Measurements from ENCODE around the gene HAGH.

Gene HAGH

DNA sequence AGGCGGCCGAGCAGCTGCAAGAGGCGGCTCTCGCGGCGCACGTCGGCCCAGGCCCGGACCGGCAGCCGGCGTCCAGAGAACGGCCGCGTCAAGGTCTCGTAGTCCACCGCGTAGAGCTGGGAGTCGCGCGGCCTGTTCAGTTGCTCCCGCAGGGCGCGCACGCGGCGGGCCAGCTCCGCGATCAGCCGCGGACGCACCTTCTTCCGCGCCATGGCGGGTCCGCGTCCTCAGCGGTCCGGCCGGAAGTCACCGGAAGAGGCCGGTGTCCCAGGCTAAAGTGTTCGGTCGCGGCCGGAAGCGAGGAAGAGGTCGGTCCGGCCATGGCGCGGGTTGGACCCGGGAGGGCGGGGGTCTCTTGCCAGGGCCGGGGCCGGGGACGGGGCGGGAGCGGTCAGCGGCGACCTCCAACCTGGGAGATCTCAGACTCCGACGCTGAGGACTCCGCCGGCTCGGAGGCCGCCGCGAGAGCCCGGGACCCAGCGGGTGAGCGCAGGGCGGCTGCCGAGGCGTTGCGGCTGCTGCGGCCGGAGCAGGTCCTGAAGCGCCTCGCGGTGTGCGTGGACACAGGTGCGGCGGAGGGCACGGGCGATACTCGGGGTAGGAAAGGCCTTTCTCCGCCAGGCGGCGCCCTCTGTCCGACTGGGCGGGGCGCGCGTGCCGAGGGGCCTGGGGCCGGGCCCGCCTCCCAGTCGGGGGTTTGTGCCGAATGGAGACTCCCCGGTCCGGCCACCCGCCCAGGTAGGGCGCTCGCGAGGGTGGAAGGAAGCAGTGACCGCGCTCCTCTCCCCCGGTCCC is 53.5 kb downstream of the HAGH start, which contains the start of gene MRPS34:
TSS of gene MRPS34 (minus strand) at position 227 of the 795 bp plus-strand sequence. CDS start at position 212, 15 bp downstream.
- DNase-seq: peak; percentile 83 to 85

DNA sequence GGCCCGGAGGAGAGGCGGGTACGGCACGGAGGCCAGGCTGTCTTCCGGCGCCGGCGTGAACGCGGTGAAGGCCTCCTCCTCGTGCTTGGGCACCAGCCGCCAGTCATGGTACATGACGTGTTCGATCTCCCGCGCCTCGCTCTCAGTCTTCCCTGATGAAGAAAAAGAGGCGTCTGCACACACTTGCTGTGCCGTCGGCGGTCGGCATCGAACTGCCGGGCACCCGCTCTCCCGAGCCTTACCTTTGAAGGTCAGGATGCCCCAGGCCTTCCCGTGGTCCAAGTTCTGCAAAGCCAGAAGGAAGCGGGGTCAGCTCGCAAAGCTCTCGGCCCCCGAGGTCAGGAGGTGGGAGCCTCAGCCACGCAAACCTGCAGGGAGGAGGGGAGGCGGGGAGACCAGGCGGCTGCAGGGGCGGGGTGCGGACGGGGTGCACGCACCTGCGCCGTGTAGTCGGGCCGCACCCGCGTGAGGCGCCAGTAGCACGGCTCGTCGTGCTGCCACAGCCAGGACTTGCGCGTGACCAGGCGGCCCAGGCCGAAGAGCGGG is 54.2 kb downstream of the HAGH start, which contains the start of gene EME2:
TSS of gene EME2 (plus strand) at position 449 of the 546 bp plus-strand sequence. CDS start 418 bp downstream, outside the sequence.
- peak; percentile 63 to 65 for DNase-seq

DNA sequence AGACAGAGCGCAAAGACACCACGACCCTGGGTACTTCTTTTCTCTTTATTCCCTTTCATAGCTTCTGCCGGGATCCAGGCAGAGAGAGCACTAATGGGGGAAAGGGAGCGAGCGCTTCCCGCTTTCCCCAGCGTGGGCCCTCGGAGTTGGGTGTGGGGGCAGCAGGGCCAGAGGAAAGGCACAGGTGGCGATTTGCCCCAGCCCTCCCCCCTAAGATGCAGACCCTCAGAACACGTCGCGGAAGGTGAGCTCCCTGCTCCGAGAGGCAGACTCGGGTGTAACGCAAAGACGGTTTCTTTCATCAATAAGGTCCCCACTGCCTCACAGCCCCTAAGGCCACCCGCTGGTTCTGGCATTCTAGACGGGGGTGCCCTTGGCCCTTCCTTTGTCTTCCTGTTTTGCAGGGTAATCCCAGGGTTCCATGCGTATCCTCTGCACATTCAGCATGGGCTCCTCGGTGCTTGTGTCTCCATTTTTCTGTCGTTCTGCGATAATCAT is 54.7 kb downstream of the HAGH start:
- no peak for DNase-seq

DNA sequence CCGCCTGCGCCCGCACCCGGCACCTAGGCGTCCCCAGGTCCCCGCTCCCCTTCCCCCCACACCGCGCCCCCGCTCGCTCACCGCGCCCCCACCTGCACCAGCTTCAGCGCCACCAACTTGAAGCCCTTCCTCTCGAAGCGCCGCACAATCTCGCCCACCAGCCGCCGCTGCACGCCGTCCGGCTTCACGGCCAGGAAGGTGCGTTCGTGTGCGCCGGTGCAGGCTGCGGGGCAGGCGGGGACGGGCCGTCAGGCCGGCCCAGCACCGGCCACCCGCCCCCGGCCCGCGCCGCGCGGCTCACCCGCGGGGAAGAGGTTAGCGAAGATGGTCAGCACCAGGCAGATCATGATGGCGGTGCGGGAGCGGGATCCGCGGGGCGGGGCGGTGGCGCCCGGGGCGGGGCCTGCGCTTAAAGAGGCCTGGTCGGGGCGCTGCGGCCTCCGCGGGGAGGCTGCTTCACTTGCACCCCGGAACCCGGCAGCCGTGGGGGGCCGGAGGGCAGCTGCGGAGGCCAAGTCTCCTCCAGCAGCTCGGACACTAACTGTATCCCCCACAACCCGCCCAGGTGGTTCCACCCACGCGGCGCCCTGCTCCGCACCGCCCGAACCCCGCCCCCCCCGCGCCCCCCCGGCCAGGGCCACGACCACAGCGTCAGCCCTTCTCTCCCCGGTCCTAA is 55.3 kb downstream of the HAGH start, which contains the start of gene NME3:
TSS of gene NME3 (minus strand) at position 356 of the 676 bp plus-strand sequence. CDS start at position 347, 9 bp downstream.
- DNase-seq: peak; percentile 85 to 89

DNA sequence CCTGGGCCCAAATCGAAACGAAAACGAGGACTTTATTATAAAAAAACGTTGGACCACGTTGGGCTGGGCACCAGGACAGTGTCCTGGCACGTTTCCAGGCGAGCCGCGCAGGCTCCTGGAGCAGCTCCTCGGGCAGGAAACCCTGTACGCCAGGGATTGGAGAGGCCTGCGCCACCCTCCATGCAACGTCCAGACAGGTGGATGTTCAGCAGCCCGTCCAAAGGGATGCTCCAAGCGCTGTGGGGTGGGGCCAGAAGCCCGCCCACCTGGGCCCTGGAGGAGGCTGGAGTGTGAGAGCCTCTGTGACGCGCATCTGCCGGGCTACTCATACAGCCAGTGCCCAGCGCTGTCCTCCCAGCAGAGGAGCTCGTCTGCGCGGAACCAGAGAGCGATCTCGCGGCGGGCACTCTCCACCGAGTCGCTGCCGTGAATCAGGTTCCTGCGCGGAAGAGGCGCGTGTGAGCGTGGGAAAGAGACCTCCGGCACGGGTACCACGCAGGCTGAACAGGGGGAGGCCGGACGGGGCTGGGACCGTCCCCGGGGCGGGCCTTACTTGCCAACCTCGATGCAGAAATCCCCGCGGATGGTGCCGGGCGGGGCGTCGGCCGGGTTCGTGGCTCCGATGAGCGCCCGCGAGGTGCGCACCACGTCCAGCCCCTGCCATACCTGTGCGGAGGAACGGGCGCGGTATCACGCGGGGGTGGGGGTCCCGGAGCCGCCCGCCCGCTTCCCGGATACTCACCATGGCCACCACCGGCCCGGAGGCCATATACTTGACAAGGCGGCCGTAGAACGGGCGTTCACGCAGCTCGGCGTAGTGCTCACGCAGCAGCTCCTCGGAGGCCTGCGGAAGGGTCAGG is 56.1 kb downstream of the HAGH start:
- DNase-seq: peak; percentile 62 to 69

DNA sequence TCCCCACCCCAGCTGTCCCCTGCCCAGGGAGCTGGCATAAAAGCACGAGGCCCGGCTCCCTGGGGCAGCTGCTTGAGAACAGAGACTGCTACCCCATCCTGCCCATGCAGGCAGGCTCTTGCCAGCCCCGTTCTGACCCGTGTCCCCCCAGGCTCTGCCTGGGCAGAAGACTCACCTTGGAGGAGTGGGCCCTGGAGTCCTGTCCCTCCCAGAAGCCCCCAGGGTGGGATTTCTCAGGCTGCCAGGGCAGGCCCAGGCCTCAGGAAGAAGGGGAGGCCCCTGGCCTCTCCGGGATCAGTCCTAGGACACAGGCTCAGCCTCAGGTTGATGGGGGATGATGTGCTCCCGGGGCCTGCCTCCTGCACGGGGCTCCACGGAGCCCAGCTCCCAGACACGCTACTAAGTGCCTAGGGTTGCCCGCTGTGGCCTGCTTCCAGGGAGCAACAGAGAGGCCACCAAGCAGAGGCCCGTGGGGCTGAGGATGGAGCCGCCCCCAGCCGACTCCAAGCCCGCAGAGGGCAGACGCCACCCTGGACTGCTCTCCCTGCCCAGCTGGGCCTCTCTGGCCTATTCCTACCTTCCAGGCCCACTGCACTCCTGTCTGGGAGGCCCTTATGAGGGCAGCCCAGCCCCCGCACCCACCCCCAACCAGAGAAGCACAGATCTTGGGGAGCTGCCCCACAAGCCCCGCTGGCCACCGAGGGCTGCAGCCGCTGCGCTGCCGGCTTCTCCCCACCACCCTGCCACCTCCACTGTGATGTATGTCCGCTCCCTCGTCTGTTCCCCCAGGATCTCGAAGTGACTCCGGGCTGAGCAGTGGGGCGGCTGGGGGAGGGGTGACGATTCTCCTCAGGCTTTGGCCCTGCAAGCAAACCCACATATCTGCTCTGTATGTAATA is 57.0 kb downstream of the HAGH start:
- DNase-seq: no peak

DNA sequence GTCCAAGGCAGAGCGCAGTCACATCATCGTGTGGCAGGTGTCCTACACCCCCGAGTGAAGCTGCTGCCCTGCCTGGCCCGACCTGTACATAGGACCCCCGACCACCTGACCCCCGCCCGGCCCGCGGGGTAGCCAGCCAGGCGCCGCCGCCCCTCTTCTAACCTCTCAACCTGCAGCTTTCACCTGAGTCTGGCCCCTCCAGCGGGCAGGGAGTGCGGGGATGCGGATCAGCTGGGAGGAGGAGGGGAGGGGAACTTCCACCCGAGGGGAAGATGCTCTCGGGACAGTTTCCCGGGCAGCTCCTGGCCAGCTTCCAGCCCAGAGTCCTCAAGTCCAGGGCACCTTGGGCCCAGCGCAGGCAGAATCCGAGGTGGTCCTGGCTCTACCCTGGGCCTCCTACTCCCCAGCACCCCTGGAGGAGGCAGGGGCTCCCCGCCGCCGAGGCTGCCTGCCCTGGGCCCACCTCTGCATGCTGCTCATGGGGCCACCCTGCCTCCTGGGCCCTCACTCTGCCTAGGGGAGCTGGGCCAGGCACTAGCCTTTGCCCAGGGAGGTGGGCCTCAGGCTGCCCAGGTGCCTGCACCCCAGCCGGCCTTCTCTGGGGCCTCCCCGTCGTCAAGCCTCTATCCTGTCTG is 57.7 kb downstream of the HAGH start:
- no peak for DNase-seq

DNA sequence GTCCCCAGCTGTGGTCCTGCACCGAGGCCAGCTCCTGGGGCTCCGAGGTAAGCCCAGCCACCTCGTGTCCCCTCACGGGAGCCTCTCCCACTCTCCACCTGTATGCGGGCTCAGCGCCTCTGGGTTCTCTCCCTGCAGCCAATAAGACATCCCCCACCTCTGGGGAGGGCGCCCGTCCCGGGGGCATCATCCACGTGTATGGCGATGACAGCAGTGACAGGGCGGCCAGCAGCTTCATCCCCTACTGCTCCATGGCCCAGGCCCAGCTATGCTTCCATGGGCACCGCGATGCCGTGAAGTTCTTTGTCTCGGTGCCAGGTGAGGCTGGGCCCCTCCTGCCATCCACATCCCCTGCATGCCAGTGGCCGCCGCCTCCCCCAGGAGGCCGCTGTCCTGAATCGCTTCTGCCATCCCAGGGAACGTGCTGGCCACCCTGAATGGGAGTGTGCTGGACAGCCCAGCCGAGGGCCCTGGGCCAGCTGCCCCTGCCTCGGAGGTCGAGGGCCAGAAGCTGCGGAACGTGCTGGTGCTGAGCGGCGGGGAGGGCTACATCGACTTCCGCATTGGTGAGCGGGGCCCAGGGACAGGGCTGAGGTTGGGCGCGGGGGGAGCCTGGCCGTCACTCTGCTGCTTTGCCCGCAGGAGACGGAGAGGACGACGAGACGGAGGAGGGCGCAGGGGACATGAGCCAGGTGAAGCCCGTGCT is 58.4 kb downstream of the HAGH start:
- no peak for DNase-seq

DNA sequence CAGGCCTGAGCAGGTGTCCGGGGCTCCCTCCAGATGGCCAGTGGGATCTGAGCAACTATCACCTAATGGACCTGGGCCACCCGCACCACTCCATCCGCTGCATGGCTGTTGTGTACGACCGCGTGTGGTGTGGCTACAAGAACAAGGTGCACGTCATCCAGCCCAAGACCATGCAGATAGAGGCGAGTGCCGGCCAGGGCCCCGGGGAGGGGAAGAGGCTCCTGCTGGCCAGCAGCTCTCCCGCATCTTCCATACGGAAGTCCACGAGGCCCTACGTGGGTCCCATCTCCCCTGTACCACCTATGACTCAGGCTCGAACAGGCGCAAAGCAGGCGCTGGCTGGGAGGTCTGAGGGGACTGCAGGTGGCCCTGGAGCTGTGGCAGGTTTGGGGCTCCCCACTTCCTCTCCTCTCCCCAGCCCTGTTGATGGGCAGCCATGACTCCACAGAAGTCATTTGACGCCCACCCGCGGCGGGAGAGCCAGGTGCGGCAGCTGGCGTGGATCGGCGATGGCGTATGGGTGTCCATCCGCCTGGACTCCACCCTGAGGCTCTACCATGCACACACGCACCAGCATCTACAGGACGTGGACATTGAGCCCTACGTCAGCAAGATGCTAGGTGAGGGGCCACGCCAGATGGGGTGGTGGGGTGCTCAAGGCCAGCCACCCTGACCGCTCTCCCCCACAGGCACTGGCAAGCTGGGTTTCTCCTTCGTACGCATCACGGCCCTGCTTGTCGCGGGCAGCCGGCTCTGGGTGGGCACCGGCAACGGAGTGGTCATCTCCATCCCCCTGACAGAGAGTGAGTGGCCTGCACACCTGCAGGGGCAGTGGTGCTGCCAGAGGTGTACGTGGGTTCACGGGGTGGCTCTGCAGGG is 59.3 kb downstream of the HAGH start:
- DNase-seq: no peak

DNA sequence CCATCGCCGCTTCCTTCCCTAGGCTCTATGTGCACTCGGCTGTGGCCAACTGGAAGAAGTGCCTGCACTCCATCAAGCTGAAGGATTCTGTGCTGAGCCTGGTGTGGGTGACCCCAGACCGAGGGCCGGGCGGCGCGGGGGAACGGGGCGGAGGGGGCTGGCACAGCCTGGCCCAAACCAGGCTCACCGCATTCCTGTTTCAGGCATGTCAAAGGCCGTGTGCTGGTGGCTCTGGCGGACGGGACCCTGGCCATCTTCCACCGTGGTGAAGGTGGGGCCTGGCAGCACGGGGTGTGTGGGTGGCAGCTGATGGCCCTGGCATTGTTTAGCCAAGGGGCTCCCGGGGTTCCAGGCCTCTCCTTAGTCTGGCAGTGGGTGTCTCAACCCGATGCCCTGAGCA is 59.9 kb downstream of the HAGH start:
- DNase-seq: no peak

DNA sequence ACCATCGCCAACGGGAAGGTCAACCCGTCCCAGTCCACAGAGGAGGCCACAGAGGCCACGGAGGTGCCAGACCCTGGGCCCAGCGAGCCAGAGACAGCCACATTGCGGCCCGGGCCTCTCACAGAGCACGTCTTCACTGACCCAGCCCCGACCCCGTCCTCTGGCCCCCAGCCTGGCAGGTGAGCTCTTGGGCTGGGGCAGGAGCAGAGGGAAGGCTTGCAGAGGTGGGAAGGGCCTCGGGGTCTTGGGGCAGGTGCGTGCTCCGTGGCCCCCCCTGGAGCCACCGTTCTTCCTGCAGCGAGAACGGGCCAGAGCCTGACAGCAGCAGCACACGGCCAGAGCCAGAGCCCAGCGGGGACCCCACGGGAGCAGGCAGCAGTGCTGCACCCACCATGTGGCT is 60.4 kb downstream of the HAGH start:
- DNase-seq: no peak

DNA sequence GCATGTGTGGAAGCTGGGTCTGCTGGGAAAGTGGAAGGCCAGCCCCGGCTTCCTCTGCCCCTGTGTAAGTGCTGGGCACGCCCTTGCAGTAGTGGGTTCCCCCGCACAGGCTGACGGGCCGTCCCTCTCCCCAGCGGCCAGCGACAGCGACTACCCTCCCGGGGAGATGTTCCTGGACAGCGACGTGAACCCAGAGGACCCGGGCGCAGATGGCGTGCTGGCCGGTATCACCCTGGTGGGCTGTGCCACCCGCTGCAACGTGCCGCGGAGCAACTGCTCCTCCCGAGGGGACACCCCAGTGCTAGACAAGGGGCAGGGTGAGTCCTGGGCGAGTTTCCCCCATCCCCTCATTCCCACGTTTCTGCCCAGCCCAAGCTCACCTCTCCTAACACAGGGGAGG is 60.8 kb downstream of the HAGH start:
- no peak for DNase-seq

DNA sequence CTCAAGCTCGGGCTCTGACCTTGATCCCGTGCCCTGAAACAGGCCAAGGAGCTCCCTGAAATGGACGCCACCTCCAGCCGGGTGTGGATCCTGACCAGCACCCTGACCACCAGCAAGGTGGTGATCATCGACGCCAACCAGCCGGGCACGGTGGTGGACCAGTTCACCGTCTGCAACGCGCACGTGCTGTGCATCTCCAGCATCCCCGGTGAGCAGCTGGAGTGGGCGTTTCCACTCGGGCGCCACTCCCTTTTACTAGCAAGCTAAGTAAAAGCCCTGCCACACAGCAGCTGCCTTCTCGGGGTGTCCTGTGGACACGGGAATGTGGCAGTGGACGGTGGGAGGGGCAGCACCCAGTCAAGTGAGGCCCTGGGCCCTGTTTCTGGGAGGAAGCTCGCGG is 61.7 kb downstream of the HAGH start:
- no peak for DNase-seq

DNA sequence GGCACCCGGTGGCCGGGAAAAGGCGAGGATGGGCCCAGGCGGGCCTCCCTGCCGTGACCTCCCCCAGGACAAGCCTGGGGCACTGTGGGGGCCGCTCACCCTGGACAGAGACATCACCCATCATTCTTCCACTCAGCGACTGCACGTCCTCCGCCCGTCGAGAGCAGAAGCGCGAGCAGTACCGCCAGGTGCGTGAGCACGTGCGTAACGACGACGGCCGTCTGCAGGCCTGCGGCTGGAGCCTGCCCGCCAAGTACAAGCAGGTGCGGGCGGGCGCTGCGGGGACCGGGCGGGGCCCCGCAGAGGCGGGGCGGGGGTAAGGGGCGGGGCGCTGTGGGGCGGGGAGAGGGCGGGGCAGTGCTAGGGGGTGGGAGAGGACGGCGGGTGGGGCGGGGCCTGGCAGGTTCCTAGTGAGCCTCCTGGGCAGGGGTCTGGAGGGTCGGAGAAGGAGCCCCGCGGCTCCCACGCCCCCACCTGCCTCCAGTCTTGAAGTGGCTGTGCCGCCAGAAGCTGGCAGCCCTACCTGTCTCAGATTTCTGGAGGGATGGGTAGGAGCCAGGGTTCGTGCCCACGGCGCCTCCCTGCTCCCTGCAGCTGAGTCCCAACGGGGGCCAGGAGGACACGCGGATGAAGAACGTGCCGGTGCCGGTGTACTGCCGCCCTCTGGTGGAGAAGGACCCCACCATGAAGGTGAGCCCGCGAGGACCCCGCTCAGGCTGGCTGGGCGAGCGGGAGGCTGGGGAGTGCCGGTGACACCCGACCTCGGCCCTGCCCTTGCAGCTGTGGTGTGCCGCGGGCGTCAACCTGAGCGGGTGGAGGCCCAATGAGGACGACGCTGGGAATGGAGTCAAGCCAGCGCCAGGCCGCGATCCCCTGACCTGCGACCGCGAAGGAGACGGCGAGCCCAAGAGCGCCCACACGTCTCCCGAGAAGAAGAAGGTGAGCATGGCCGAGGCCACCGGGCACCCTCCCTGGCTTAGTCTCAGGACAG is 62.8 kb downstream of the HAGH start:
- no peak for DNase-seq

DNA sequence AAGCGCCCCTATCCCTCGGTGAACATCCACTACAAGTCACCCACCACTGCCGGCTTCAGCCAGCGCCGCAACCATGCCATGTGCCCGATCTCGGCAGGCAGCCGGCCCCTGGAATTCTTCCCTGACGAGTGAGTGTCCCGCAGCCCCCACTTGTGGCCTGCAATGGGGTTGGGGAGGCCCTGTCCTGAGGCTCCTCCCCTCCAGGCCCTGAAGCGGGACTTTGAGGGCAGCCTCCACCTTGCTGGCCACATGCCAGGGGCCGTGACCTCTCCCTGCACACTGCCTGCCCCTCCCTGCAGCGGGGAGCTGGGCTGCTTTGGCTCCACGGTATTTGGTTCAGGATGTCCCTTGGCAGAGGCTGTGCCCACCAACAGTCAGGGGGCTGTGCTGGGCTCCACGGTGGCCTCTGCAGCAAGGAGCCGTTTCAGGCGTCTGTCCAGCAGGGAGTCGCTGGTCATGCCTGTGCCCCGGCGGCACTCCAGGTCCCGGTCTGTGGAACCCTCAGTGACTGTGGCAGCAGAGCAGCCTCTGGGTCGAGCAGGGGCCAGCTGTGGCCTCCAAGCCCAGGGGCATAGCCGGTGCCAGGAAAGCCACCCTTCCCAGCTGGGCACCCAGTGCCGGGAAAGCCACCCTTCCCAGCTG is 63.6 kb downstream of the HAGH start:
- DNase-seq: no peak

DNA sequence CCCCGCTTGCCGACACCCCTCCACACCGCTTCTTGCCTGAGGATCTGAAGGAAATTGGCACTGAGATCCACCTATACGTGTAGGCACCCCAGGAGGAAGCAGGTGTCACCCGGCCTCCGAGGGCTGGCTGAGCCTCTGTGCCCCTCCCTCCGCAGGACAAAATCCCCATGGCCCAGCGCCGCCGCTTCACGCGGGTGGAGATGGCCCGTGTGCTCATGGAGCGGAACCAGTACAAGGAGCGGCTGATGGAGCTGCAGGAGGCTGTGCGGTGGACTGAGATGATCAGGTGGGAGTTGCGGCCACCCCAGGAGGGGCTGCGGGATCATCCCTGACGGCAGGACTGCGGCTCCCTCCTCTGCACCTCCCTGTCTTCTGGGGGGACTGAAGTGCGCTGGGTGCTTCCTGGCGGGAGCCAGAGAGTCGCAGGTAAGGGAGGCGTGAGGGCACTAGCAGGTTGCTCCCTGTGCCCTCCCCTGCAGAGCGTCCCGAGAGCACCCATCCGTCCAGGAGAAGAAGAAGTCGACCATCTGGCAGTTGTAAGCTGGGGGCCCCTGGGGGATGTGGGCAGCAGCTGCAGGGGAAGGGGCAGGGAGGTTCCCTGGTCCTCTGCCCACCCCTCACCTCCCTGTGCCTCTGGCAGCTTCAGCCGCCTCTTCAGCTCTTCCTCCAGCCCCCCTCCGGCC is 64.3 kb downstream of the HAGH start:
- no peak for DNase-seq

DNA sequence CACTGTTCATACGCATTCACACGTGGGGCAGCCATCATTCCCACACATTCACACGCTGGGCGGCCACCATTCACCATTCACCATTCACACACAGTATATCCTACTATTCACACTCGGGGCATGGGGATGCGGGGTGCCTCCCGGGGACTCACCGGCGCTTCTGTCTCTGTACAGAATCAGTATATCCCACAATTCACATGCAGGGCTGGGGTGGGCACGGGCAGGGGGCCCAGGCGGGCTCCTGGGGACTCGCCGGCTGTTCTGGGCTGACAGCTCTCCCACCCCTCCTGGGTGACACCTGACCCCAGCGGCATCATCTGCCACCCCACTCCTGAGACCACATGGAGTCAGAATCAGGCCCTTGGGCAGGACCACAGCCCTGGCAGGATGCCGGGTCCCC is 64.9 kb downstream of the HAGH start:
- DNase-seq: no peak

Data from stimulated activated CD4-positive, alpha-beta T cell treated with anti-CD3 and anti-CD28 coated beads, Interleukin-2, amount 100 ng/mL, for 24 hours (primary cell).